ENCODE data around the gene ZFYVE26. TPM values are rescaled to one million over a fixed set of nuclear protein-coding genes. Genes with fewer than 3 reads are reported as not detected.

Gene ZFYVE26
- total RNA-seq, 1 donor from 2014 or later: 19.3 TPM

- H3K27ac ChIP-seq: no peak overlapping the region
- no peak for DNase-seq (ENCODE audit: low spot score in 2 of 2)
- intact Hi-C loops (cut with DNase I): no loop called here
- no peak overlapping the region for H3K4me3 ChIP-seq
- H3K36me3 ChIP-seq: peaks cover 79 to 98% of the 10 kb centered on the region in 2 donors
- H3K4me1 ChIP-seq: no peaks in the 10 kb centered on the region
- no peaks in the 10 kb centered on the region for H3K9me3 ChIP-seq
- H3K27me3 ChIP-seq: no peaks in the 10 kb centered on the region
- no peak for TF ChIP-seq CTCF (IDR thresholded peaks at IDR 0.05)
These were observed 30.9 kb downstream of the ZFYVE26 start for GRCh38 chr14:67785270-67786109.

GRCh38 chr14:67784244-67784823, 32.1 kb downstream of the ZFYVE26 start:
- H3K36me3 ChIP-seq: peaks cover 80 to 100% of the 10 kb centered on the region in 2 donors
- H3K4me1 ChIP-seq: no peaks in the 10 kb centered on the region
- no peaks in the 10 kb centered on the region for H3K27me3 ChIP-seq
- no peak overlapping the region for H3K27ac ChIP-seq
- no peaks in the 10 kb centered on the region for H3K9me3 ChIP-seq
- intact Hi-C loops (cut with DNase I): no loop called here
- no peak for TF ChIP-seq CTCF (IDR thresholded peaks at IDR 0.05)
- no peak for DNase-seq (ENCODE audit: low spot score in 2 of 2)
- no peak overlapping the region for H3K4me3 ChIP-seq

- H3K9me3 ChIP-seq: no peaks in the 10 kb centered on the region
- H3K36me3 ChIP-seq: peaks cover 86 to 100% of the 10 kb centered on the region in 2 donors
- intact Hi-C loops (cut with DNase I): no loop called here
- no peak for TF ChIP-seq CTCF (IDR thresholded peaks at IDR 0.05)
- no peak for DNase-seq (ENCODE audit: low spot score in 2 of 2)
- no peak overlapping the region for H3K4me3 ChIP-seq
- no peaks in the 10 kb centered on the region for H3K4me1 ChIP-seq
- H3K27me3 ChIP-seq: no peaks in the 10 kb centered on the region
- no peak overlapping the region for H3K27ac ChIP-seq
These were observed 34.3 kb downstream of the ZFYVE26 start for GRCh38 chr14:67782090-67782489.

GRCh38 chr14:67778792-67779191, 37.6 kb downstream of the ZFYVE26 start:
- DNase-seq (ENCODE audit: low spot score in 2 of 2): no peak
- no peak overlapping the region for H3K27ac ChIP-seq
- intact Hi-C loops (cut with DNase I): no loop called here

GRCh38 chr14:67776653-67777322, 39.6 kb downstream of the ZFYVE26 start:
- Histone ChIP-seq H3K4me1 (no peaks in the 10 kb centered on the region), H3K27me3 (no peaks in the 10 kb centered on the region), H3K4me3 (no peak overlapping the region), H3K27ac (no peak overlapping the region), H3K36me3 (peaks cover 81 to 98% of the 10 kb centered on the region in 2 donors), H3K9me3 (no peaks in the 10 kb centered on the region)
- intact Hi-C loops (cut with DNase I): no loop called here
- DNase-seq (ENCODE audit: low spot score in 2 of 2): no peak
- TF ChIP-seq CTCF (IDR thresholded peaks at IDR 0.05): no peak

More at GRCh38 chr14:67778792-67779191, 37.6 kb downstream of the ZFYVE26 start:
- no peak for TF ChIP-seq CTCF (IDR thresholded peaks at IDR 0.05)
- Histone ChIP-seq H3K27me3 (no peaks in the 10 kb centered on the region), H3K36me3 (peaks cover 84 to 99% of the 10 kb centered on the region in 2 donors), H3K4me3 (no peak overlapping the region), H3K9me3 (no peaks in the 10 kb centered on the region), H3K4me1 (no peaks in the 10 kb centered on the region)
